B cell (primary cell): ENCODE data around the gene GGA2.

Experiments used
- CTCF ChIP-seq: fragments of 200-600 bp; IDR thresholded peaks from one replicate; pipeline ENCODE4 v1.8.0; 2022; ENCODE audit warnings: antibody characterized with exemption, mild to moderate bottlenecking
- EZH2 ChIP-seq: IDR thresholded peaks from 2 replicates; pipeline ENCODE4 v1.6.1; 2012; ENCODE audit warnings: borderline replicate concordance, low read depth, mild to moderate bottlenecking, moderate library complexity, low read length; ENCODE audit not compliant: insufficient read depth, poor library complexity, severe bottlenecking

GRCh38 chr16:23500862-23501225, 9.4 kb downstream of the GGA2 start:
- no peak for TF ChIP-seq CTCF
- TF ChIP-seq EZH2 = no peak
